ENCODE measurements around the gene SMARCD1. TPM values are rescaled to one million over a fixed set of nuclear protein-coding genes. Genes with fewer than 3 reads are reported as not detected.
A peak's percentile ranks its signal among the peaks of the same experiment; 100 is the strongest.

The SMARCD1 gene
- total RNA-seq, 1 donor from 2014 or later = 160 TPM

GRCh38 chr12:50052964-50053363, 32.2 kb upstream of the SMARCD1 start:
- no peak overlapping the region for H3K4me3 Mint-ChIP-seq (ENCODE audit: low read depth)
- TF ChIP-seq CTCF (IDR thresholded peaks at IDR 0.05; ENCODE audit: unreplicated experiment) = no peak
- H3K27me3 Mint-ChIP-seq = peaks cover 61% of the 10 kb centered on the region
- peaks cover 16% of the 10 kb centered on the region for H3K4me1 Mint-ChIP-seq (ENCODE audit: low read depth)
- no peaks in the 10 kb centered on the region for H3K36me3 Mint-ChIP-seq (ENCODE audit: insufficient read depth)
- H3K9me3 Mint-ChIP-seq (ENCODE audit: low read depth) = no peaks in the 10 kb centered on the region
- DNase-seq (ENCODE audit: low spot score, unreplicated experiment) = no peak
- H3K27ac Mint-ChIP-seq = no peak overlapping the region

GRCh38 chr12:50053583-50053982, 31.6 kb upstream of the SMARCD1 start:
- peaks cover 64% of the 10 kb centered on the region for H3K27me3 Mint-ChIP-seq
- H3K4me1 Mint-ChIP-seq (ENCODE audit: low read depth) = peaks cover 16% of the 10 kb centered on the region
- TF ChIP-seq CTCF (IDR thresholded peaks at IDR 0.05; ENCODE audit: unreplicated experiment) = no peak
- no peaks in the 10 kb centered on the region for H3K36me3 Mint-ChIP-seq (ENCODE audit: insufficient read depth)
- DNase-seq (ENCODE audit: low spot score, unreplicated experiment) = no peak
- no peaks in the 10 kb centered on the region for H3K9me3 Mint-ChIP-seq (ENCODE audit: low read depth)
- no peak overlapping the region for H3K27ac Mint-ChIP-seq
- no peak overlapping the region for H3K4me3 Mint-ChIP-seq (ENCODE audit: low read depth)

GRCh38 chr12:50055831-50056638, 29.1 kb upstream of the SMARCD1 start:
- no peak for DNase-seq (ENCODE audit: low spot score, unreplicated experiment)
- Mint-ChIP-seq H3K27ac (no peak overlapping the region), H3K36me3 (ENCODE audit: insufficient read depth) (no peaks in the 10 kb centered on the region), H3K9me3 (ENCODE audit: low read depth) (no peaks in the 10 kb centered on the region), H3K27me3 (peaks cover 72% of the 10 kb centered on the region), H3K4me1 (ENCODE audit: low read depth) (peaks cover 9% of the 10 kb centered on the region), H3K4me3 (ENCODE audit: low read depth) (peak overlapping the region; percentile 58)
- peak; percentile 94 for TF ChIP-seq CTCF (IDR thresholded peaks at IDR 0.05; ENCODE audit: unreplicated experiment)

- H3K27ac Mint-ChIP-seq = no peak overlapping the region
- H3K4me1 Mint-ChIP-seq (ENCODE audit: low read depth) = peaks cover 8% of the 10 kb centered on the region
- no peak for DNase-seq (ENCODE audit: low spot score, unreplicated experiment)
- no peaks in the 10 kb centered on the region for H3K36me3 Mint-ChIP-seq (ENCODE audit: insufficient read depth)
- H3K27me3 Mint-ChIP-seq = peaks cover 73% of the 10 kb centered on the region
- H3K9me3 Mint-ChIP-seq (ENCODE audit: low read depth) = no peaks in the 10 kb centered on the region
- peak overlapping the region; percentile 79 for H3K4me3 Mint-ChIP-seq (ENCODE audit: low read depth)
- TF ChIP-seq CTCF (IDR thresholded peaks at IDR 0.05; ENCODE audit: unreplicated experiment) = no peak
Observed at GRCh38 chr12:50056639-50056976, 28.5 kb upstream of the SMARCD1 start.

GRCh38 chr12:50057000-50057841, 27.9 kb upstream of the SMARCD1 start, which contains the start of gene ASIC1:
ASIC1 (plus strand) TSS chr12:50057596; CDS start chr12:50058767, 1,171 bp downstream.
- Mint-ChIP-seq H3K36me3 (ENCODE audit: insufficient read depth) (no peaks in the 10 kb centered on the region), H3K9me3 (ENCODE audit: low read depth) (no peaks in the 10 kb centered on the region), H3K27me3 (peaks cover 73% of the 10 kb centered on the region), H3K27ac (peak within 1 kb of the TSS; percentile 26), H3K4me3 (ENCODE audit: low read depth) (peak within 1 kb of the TSS; percentile 79), H3K4me1 (ENCODE audit: low read depth) (peaks cover 7% of the 10 kb centered on the region)
- peak; percentile 67 for DNase-seq (ENCODE audit: low spot score, unreplicated experiment)
- TF ChIP-seq CTCF (IDR thresholded peaks at IDR 0.05; ENCODE audit: unreplicated experiment) = peak; percentile 29

Data from progenitor cell of endocrine pancreas (in vitro differentiated cells).